GM23248 (cell line): ENCODE results near the gene CLCNKA.

Experiments
- EZH2 ChIP-seq: fragments of 200-600 bp; sonication (generic); IDR thresholded peaks from 2 replicates; pipeline ENCODE4 v1.6.1; 2018; ENCODE audit warnings: antibody characterized with exemption, mild to moderate bottlenecking; ENCODE audit not compliant: insufficient read depth, poor library complexity, severe bottlenecking
- EZH2phosphoT487 ChIP-seq: fragments of 200-600 bp; sonication (generic); IDR thresholded peaks from 2 replicates; pipeline ENCODE4 v1.6.1; 2018; ENCODE audit warnings: antibody characterized with exemption, moderate library complexity, mild to moderate bottlenecking, low read depth; ENCODE audit not compliant: insufficient read depth

- TF ChIP-seq EZH2phosphoT487 (no peak), EZH2 (no peak)
These were observed 45.8 kb upstream of the CLCNKA start, which contains the start of gene ZBTB17 for GRCh38 chr1:15975805-15976680.
